ENCODE results near the gene CSNK1A1L.

CSNK1A1L gene

DNA sequence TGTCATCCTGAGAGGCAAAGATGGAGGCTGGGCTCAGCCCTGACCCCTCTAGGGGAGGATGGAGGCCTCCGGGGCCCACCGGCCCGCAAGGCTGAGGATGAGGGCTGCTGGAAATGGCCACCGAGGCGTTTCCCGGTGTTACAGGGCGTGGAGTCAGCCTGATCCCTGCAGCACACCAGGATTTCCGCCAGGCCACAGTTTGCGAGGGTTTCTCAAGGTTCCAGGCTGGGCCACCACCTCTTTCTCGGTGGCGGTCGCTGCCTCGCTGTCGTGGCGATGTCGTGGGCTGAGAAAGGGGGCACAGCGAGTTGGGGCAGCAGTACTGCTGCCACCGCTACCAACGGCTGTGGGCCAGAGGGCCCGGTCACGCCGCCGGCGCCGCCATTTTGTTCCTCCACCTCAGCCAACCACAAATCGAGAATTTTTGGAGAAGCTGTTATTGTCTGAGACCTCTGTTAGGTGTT lies at the start of gene CSNK1A1L:
TSS of gene CSNK1A1L (minus strand) at position 414 of the 464 bp plus-strand sequence. CDS start at position 6, 408 bp downstream.
- DNase-seq (ENCODE audit: low read depth) = no peak

DNA sequence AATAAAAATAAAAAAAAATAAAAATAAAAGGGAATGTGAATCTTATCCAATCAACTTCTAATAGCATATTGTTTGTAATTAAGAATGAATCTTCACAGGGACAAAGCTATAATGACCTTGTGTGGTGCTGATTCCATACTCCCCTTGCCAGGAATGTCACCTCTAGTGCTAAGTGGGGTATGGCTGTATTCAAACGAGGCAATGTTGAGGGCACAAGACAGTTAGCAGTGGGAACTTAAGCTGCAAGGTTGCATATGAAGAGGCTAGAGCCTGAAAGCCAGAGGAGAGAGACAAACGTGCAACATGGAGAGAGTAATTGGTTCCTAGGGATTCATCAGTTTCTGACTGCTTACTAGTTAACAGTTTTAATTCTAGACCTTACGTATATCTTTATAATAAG lies 43.9 kb upstream of the CSNK1A1L start:
- DNase-seq (ENCODE audit: low read depth) = no peak

- DNase-seq (ENCODE audit: low read depth) = no peak
These were observed 43.0 kb upstream of the CSNK1A1L start for GRCh38 chr13:37148501-37148900.

DNA sequence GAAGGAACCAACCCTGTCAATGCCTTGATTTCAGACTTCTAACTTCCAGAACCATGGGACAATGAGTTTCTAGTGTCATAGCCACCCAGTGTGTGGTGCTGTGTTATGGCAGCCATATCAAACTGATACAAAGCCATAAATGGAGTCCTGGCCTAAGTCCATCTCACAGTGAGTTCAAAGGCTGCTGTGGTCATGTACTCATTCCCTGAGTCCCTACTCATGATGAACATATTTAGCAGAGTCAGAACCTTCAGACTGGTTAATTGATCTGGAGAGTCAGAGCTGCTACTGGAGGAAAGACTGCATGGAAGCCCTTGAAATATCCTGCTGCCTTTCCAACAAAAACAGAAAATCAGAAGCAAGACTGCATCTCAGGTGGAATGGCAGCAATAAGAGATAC lies 39.2 kb upstream of the CSNK1A1L start:
- no peak for DNase-seq (ENCODE audit: low read depth)

DNA sequence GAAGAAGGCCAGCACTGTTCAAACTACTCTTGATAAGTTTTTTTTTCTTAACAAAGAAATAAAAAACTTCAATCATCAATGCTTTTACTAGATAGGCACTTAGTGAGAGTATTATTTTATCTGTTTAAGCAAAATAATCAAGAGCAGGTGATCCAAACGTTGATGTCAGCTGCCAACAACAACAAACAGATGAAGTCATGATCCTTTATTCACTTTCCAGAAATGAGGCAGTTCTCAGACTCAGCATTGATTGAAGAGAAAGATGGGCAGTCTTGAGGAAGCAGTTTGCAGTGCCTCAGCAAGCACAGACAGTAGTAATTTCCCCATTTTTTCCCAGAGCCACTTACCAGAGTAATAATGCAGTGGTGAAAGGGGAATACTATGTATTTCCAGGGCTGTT lies 38.4 kb upstream of the CSNK1A1L start:
- no peak for DNase-seq (ENCODE audit: low read depth)

DNA sequence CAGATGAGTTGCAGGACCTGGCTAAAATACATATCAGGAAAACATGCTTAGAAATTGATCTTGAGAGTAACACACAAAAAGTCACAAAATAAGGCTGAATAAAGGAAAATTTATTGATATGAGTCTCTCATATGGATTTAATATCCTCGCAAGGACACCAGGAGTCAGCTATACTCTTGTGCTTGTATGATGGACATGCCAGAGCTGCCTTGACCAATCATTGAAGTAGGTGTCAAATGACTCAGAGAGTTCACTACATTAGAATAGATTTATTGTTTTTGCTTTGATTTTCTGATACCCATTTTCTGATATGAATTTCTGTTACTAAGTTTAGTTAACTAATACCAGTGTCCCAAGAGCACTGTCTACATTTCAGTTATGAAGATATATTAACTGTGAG lies 37.4 kb upstream of the CSNK1A1L start:
- DNase-seq (ENCODE audit: low read depth) = no peak

DNA sequence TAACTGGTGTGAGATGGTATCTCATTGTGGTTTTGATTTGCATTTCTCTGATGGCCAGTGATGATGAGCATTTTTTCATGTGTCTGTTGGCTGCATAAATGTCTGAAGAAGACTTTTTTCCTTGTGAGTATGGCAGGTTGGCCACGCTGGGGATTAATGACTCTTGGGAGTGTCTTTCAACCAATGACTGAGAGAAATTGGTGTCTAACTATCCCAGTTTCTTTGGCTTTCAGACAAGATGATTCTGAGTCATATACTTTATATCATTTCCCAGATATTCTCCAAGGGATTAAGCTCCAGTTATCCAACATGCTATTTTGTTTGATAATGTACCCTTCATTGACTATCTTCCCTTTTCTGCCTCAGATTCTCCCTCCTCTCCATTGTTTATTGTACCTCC lies 35.5 kb upstream of the CSNK1A1L start:
- DNase-seq (ENCODE audit: low read depth) = no peak

GRCh38 chr13:37139356-37139755 lies 33.9 kb upstream of the CSNK1A1L start:
- DNase-seq (ENCODE audit: low read depth) = no peak

DNA sequence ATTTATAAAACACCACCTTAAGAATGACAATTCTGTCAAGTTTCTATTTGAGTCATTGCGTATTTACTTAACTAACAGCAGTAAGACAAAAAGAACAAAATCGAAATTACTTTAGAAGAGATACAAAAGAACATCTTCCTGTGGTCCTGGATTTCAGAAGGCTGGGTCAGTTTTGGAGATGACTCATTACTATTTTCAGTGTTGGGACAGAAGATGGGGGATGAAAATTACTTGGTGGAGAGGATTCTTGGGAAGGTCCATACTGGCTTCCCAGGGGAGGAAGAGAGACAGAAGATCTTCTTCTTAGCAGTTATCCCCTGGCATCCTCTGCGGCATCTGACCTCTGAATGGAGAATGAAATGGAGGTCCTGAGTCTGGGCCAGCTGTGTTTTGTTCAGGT lies 33.5 kb upstream of the CSNK1A1L start:
- no peak for DNase-seq (ENCODE audit: low read depth)

GRCh38 chr13:37138169-37138568 lies 32.7 kb upstream of the CSNK1A1L start:
- DNase-seq (ENCODE audit: low read depth) = no peak

GRCh38 chr13:37136633-37137032 lies 31.2 kb upstream of the CSNK1A1L start:
- no peak for DNase-seq (ENCODE audit: low read depth)

DNA sequence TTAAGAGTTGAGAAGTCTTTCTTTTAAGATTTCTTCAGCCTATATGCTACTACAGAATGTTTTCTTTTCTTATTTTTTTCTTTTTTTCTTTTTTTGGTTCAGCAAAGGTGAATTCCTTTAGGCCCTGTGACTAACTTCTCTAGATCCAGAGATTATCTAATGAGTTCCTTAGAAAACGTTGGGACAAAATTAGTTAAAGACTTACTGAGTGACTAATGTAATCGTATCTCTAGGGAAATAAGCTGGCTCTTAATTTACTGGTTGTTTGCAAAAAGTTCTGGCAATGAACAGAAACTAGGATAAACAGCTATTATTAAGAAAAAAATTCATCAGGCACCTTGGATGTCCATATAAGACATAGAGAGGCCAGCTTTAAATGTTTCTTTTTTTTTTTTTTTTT lies 30.7 kb upstream of the CSNK1A1L start:
- no peak for DNase-seq (ENCODE audit: low read depth)

DNA sequence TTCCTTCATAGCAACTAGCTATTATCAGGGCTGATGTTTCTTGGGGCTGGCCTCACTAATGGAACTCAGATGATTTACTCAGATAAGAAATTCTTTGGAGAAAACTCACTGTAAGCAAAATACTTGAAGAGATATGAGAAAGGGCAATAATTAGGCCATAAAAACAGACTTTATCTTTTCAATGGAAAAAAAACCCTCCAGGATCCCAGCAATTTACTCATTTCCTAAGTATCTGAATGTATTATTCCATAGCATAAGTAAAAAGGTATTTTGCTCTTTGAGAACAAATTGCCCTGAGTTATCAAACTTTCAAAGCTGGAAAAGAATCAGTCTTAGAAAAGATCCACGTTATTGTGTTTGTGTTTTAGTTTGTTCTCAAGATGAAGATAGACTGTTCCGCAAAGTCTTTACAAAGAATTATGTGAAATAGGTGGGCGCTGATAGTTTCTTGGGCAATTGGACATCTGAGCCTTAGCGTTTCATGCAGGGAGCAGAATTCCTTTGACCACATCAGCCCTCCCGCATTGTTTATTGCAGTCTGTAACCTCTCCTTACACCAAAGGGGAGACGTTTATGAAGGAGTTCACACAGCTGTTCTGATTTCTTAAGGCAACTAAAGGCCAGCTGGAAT lies 29.1 kb upstream of the CSNK1A1L start:
- peak; percentile 88 for DNase-seq (ENCODE audit: low read depth)

DNA sequence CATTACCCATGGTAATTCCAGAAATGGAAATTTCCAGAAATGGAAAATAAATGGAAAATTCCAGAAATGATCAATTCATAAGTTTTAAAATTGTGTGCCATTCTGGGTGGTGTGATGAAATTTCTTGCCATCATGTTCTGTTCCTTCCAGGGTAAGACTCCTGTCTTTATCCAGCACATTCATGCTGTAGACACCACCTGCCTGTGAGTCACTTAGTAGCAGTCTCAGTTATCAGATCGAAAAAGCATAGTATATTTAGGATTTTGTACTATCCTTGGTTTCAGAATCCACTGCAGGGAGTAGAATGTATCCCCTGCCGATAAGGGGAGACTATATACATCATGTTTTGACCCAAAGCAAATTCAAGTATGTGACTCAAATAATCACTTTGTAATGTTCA lies 26.7 kb upstream of the CSNK1A1L start:
- DNase-seq (ENCODE audit: low read depth) = no peak

DNA sequence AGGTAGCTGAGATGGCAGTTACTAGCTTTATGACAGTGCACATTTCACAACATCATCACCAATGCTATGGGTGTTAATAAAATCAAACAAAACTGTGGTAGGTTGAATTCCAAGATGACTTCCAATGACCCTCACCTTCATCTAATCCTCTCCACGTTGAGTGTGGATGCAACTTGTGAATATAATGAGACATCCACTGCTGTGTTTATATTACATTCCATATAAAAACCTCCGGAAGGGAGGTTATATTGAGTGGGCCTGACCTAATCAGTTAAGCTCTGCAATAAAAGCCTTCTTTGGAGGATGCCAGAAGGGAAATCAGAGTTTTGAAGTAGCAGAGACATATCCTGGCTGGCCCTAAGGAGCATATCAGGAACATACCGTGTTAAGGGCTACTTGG lies 25.6 kb upstream of the CSNK1A1L start:
- no peak for DNase-seq (ENCODE audit: low read depth)

DNA sequence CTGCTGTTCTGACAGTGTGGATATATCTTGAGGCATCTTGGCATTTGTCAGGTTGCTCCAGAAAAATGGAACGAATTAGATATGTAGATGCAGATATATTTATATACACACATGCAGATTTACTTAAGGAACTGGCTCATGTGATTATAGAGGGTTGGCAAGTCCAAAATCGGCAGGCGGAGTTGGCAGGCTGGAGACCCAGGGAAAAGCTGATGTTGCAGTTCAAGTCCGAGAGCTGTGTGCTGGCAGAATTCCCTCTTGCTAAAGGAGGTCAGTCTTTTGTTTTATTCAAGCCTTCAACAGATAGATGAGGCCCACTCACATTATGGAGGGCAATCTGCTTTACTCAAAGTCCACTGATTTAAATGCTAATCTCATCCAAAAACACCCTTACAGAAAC lies 24.4 kb upstream of the CSNK1A1L start:
- no peak for DNase-seq (ENCODE audit: low read depth)

DNA sequence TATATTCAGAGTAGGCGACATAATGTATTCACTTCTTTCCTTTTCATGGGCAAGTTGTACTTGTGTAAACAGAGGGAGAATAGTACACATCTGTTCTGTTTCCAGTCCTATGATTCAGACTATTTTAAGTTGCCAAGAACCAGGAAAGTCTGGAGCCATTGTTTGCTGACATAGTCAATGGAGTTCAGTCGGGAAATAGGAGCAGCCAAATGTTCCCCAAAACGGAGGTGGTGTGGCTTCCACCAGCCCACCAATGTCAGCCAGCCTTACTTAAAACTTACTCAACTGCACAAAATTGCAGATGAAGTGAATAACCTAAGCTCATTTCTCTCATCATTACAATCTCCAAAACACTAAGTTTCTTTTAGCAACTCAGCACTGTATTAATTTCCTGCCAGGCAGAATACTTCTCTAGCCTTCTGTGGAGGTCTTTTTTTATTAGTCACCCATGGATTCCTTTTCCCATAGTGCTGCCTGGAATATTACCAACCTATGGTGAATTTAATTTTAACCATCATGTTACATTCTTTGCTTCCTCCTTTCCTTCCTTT lies 22.3 kb upstream of the CSNK1A1L start:
- DNase-seq (ENCODE audit: low read depth) = peak; percentile 66

GRCh38 chr13:37123337-37123736 lies 17.9 kb upstream of the CSNK1A1L start:
- no peak for DNase-seq (ENCODE audit: low read depth)

DNA sequence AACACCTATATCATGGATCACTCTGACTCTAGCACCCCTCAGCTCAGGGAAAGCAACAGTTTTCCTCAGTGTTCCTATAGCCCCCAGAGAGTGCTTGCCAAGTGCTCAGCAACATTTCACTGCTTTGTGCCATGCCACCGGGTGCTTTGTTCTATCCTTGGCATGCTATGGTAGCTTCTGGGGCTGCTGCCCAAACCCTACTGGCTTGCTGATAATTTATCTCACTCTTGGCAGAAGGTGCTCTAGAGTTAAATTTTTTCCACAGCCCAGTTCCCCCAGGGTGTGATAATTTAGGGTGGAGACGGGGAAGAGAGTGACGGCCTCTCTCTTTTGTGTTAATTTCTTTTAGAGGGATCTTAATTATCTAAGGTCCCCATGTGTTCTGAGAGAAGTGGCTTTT lies 12.6 kb upstream of the CSNK1A1L start:
- no peak for DNase-seq (ENCODE audit: low read depth)

GRCh38 chr13:37114250-37114649 lies 8.8 kb upstream of the CSNK1A1L start:
- no peak for DNase-seq (ENCODE audit: low read depth)

DNA sequence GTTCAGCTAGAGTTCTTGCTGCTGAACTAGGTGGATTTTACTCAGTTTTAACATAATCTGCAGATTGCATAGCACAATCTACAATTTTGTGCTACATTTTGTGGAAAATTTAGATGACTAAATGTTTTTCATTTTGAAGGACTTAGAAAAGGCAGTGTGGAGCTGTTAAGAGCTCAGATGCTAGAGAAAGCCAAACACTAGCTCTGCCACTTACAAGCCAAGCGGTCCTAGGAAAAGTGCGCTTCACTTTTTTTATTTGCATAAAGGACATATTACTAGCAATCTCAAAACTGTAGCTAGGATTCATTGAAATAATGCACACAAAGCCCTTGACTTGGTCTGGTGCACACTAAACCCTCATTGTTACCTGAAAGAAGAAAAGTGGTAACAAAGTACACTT lies 8.1 kb upstream of the CSNK1A1L start:
- DNase-seq (ENCODE audit: low read depth) = no peak

- DNase-seq (ENCODE audit: low read depth) = no peak
These were observed 3.7 kb upstream of the CSNK1A1L start for GRCh38 chr13:37109051-37109678.

GRCh38 chr13:37107868-37108267 lies 2.4 kb upstream of the CSNK1A1L start:
- DNase-seq (ENCODE audit: low read depth) = no peak

DNA sequence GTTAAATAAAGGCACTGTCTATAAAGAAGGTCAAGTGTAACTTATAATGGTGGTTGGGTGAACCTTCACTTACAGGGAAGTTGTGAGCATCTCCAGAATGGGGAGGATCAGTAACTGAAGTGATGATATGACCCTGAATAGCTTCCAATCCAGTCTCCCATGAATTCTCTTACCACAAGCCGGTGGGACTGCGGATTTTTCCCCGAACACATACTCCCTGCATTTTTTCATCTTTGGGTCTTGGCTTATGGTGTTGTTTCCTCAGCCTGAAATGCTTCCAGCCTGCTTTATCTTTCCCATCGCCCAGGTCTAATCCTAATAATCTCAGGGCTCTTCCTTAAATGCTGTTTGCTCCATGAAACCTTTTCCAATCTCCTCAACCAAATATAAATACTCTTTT lies 2.0 kb upstream of the CSNK1A1L start:
- no peak for DNase-seq (ENCODE audit: low read depth)
